SK-N-SH (cell line): Measurements from ENCODE around the gene LRP10. TPM values are rescaled to one million over a fixed set of nuclear protein-coding genes. Genes with fewer than 3 reads are reported as not detected.

Source experiments
- CTCF ChIA-PET: fragments of 300-600, 350-600 bp; formaldehyde crosslinking; extraction: SDS; loops from one replicate; lab custom pipeline; 2021; lab: Yijun Ruan, JAX
- POLR2A ChIA-PET: fragments of 350-600 bp; sonication (Branson Sonifier 250); formaldehyde crosslinking; extraction: SDS; loops from one replicate; lab custom pipeline; 2020; ENCODE audit warnings: antibody characterized with exemption, inconsistent platforms; lab: Yijun Ruan, JAX
- DNase-seq: peaks from one replicate; pipeline ENCODE4 v3.0.0; 2012
- H2AFZ ChIP-seq: fragments of 200-600 bp; sonication (generic); 2 replicates; pipeline ENCODE4 v1.8.1; 2016; ENCODE audit warnings: antibody characterized with exemption, mild to moderate bottlenecking, low read depth
- H3F3A ChIP-seq: fragments of 200-600 bp; sonication (generic); replicated peaks from 2 replicates; pipeline ENCODE3; 2016; ENCODE audit warnings: antibody characterized with exemption, mild to moderate bottlenecking; ENCODE audit not compliant: insufficient read depth
- H3K27ac ChIP-seq, 2 experiments: fragments of 200-500 bp in 1 of 2; fragments of 200-600 bp in 1 of 2; sonication (Bioruptor generic) in 1 of 2; sonication (generic), shearing (Covaris generic) in 1 of 2; 2 replicates each; pipeline versions ENCODE4 v1.5.1 to v1.6.1; 2014 to 2016; ENCODE audit warnings: low read depth in 2 of 2, inconsistent platforms in 1 of 2, low read length in 1 of 2, mild to moderate bottlenecking in 1 of 2, mixed read lengths in 1 of 2
- H3K27me3 ChIP-seq: fragments of 200-600 bp; sonication (generic), shearing (Covaris generic); 2 replicates; pipeline ENCODE4 v1.6.1; 2016; ENCODE audit warnings: mixed run types; ENCODE audit not compliant: insufficient read depth
- H3K36me3 ChIP-seq, 2 experiments: fragments of 200-500 bp in 1 of 2; fragments of 200-600 bp in 1 of 2; sonication (Bioruptor generic) in 1 of 2; sonication (generic) in 1 of 2; replicated peaks in 1 of 2; 2 replicates each; pipeline versions ENCODE3 to v1.5.1; 2014 to 2016; ENCODE audit warnings: low read length in 1 of 2, mild to moderate bottlenecking in 1 of 2; ENCODE audit not compliant: insufficient read depth in 2 of 2, control insufficient read depth in 1 of 2
- H3K4me1 ChIP-seq, 2 experiments: fragments of 200-500 bp in 1 of 2; fragments of 200-600 bp in 1 of 2; sonication (Bioruptor generic) in 1 of 2; sonication (generic), shearing (Covaris generic) in 1 of 2; 2 replicates each; pipeline versions ENCODE4 v1.5.1 to v1.6.1; 2014 to 2016; ENCODE audit warnings: low read depth in 1 of 2, low read length in 1 of 2, mixed run types in 1 of 2; ENCODE audit not compliant: insufficient read depth in 2 of 2, control insufficient read depth in 1 of 2
- H3K4me2 ChIP-seq: fragments of 200-600 bp; sonication (generic), shearing (Covaris generic); 2 replicates; pipeline ENCODE4 v1.6.1; 2017; ENCODE audit warnings: mixed run types
- H3K4me3 ChIP-seq, 2 experiments: fragments of 200-500 bp in 1 of 2; fragments of 200-600 bp in 1 of 2; sonication (Bioruptor generic) in 1 of 2; sonication (generic), shearing (Covaris generic) in 1 of 2; 2 replicates each; pipeline versions ENCODE4 v1.5.1 to v1.8.1; 2014 to 2016; ENCODE audit warnings: low read depth in 2 of 2, inconsistent platforms in 1 of 2, low read length in 1 of 2, mild to moderate bottlenecking in 1 of 2, mixed read lengths in 1 of 2, moderate library complexity in 1 of 2
- H3K79me2 ChIP-seq: fragments of 200-600 bp; sonication (generic); 2 replicates; pipeline ENCODE4 v1.8.1; 2017; ENCODE audit warnings: mild to moderate bottlenecking; ENCODE audit not compliant: insufficient read depth
- H3K9ac ChIP-seq: fragments of 200-600 bp; sonication (generic); 2 replicates; pipeline ENCODE4 v1.6.1; 2017; ENCODE audit warnings: mixed run types
- H3K9me2 ChIP-seq: fragments of 200-600 bp; sonication (generic); 2 replicates; pipeline ENCODE4 v1.6.1; 2017; ENCODE audit warnings: mixed run types
- H3K9me3 ChIP-seq: fragments of 200-600 bp; sonication (generic); 2 replicates; pipeline ENCODE4 v1.6.1; 2017; ENCODE audit warnings: mixed run types, mild to moderate bottlenecking, moderate library complexity
- H4K20me1 ChIP-seq: fragments of 200-600 bp; sonication (generic); 2 replicates; pipeline ENCODE4 v1.6.1; 2017; ENCODE audit warnings: mild to moderate bottlenecking, mixed run types; ENCODE audit not compliant: insufficient read depth
- CTCF ChIP-seq: fragments of 200-600 bp; sonication (generic); IDR thresholded peaks from 2 replicates; pipeline ENCODE4 v1.6.1; 2017; ENCODE audit warnings: antibody characterized with exemption, mild to moderate bottlenecking, moderate library complexity
- ELF1 ChIP-seq: IDR thresholded peaks from 2 replicates; pipeline ENCODE4 v1.4.0; 2012
- EZH2phosphoT487 ChIP-seq: fragments of 200-600 bp; sonication (generic); IDR thresholded peaks from 2 replicates; pipeline ENCODE4 v1.6.1; 2017; ENCODE audit warnings: low read depth, mixed run types, mild to moderate bottlenecking, antibody characterized with exemption, moderate library complexity, borderline replicate concordance
- FOSL2 ChIP-seq: IDR thresholded peaks from 2 replicates; pipeline ENCODE4 v1.4.0; 2012; ENCODE audit warnings: low read depth, mild to moderate bottlenecking, moderate library complexity, borderline replicate concordance
- FOXJ3 ChIP-seq: sonication (generic); formaldehyde crosslinking; IDR thresholded peaks from 2 replicates; pipeline ENCODE4 v1.5.1; 2020; ENCODE audit warnings: mild to moderate bottlenecking, missing genetic modification reagents
- FOXM1 ChIP-seq: IDR thresholded peaks from 2 replicates; pipeline ENCODE4 v1.4.0; 2012; ENCODE audit warnings: low read depth, mild to moderate bottlenecking
- GABPA ChIP-seq: IDR thresholded peaks from 2 replicates; pipeline ENCODE4 v1.4.0; 2012; ENCODE audit warnings: low read depth, mild to moderate bottlenecking
- JUND ChIP-seq: IDR thresholded peaks from 2 replicates; pipeline ENCODE4 v1.4.0; 2012
- MEF2A ChIP-seq: IDR thresholded peaks from 2 replicates; pipeline ENCODE4 v1.4.0; 2012; ENCODE audit warnings: low read depth, borderline replicate concordance
- NFIC ChIP-seq: IDR thresholded peaks from 2 replicates; pipeline ENCODE4 v1.4.0; 2012; ENCODE audit warnings: borderline replicate concordance
- PBX3 ChIP-seq: IDR thresholded peaks from 2 replicates; pipeline ENCODE4; 2012
- RCOR1 ChIP-seq: fragments of 150-350 bp; IDR thresholded peaks from 2 replicates; pipeline ENCODE4 v1.6.1; 2017; ENCODE audit warnings: antibody characterized with exemption, low read length
- RXRA ChIP-seq: IDR thresholded peaks from 2 replicates; pipeline ENCODE4 v1.4.0; 2012; ENCODE audit warnings: low read depth, mild to moderate bottlenecking, borderline replicate concordance
- TAF1 ChIP-seq: IDR thresholded peaks from 2 replicates; pipeline ENCODE4 v1.6.1; 2012; ENCODE audit warnings: low read depth, mild to moderate bottlenecking, low read length, moderate library complexity, borderline replicate concordance
- TCF12 ChIP-seq: IDR thresholded peaks from 2 replicates; pipeline ENCODE4 v1.4.0; 2012
- TEAD4 ChIP-seq: IDR thresholded peaks from 2 replicates; pipeline ENCODE4 v1.4.0; 2012; ENCODE audit warnings: mild to moderate bottlenecking, borderline replicate concordance; ENCODE audit not compliant: insufficient read depth
- YY1 ChIP-seq: IDR thresholded peaks from 2 replicates; pipeline ENCODE4 v1.4.0; 2012; ENCODE audit warnings: low read depth, mild to moderate bottlenecking
- WGBS: methylation state at CpG from one replicate; pipeline ENCODE4 v1.1.6; 2017; ENCODE audit warnings: low lambda C conversion rate; 5-methylcytosine and 5-hydroxymethylcytosine counted together
- polyA plus RNA-seq, 3 experiments: library from polyadenylated mRNA; depleted of rRNA; stranded (reverse); fragments of >200 nt; gene quantifications; 2 replicates each; pipeline ENCODE4 v1.2.3, GENCODE V29; 2012

Gene LRP10
- polyA plus RNA-seq, 1 of the 3 experiments (the other 2 are of a cell fraction): 117 TPM

GRCh38 chr14:22838631-22839041 lies 32.9 kb upstream of the LRP10 start:
- peak overlapping the region; percentile 76 for H3K4me2 ChIP-seq
- WGBS: 80% methylated on average over 3 of the region's 6 CpGs
- no peaks in the 10 kb centered on the region for H3K27me3 ChIP-seq
- H3K9me2 ChIP-seq: no peaks in the 10 kb centered on the region
- H3K9me3 ChIP-seq: no peaks in the 10 kb centered on the region
- no peaks in the 10 kb centered on the region for H4K20me1 ChIP-seq
- no peak overlapping the region for H3K27ac ChIP-seq
- peaks cover 9% of the 10 kb centered on the region for H3F3A ChIP-seq
- no peak for TF ChIP-seq FOXJ3 (CRISPR knock-in tag)
- TF ChIP-seq FOXM1: no peak
- TF ChIP-seq EZH2phosphoT487: no peak
- TF ChIP-seq RCOR1: no peak
- TF ChIP-seq TAF1: no peak
- no peak for TF ChIP-seq ELF1
- TF ChIP-seq JUND: no peak
- no peak for TF ChIP-seq RXRA
- no peak for TF ChIP-seq TCF12
- no peak for TF ChIP-seq NFIC
- no peak for TF ChIP-seq TEAD4
- no peak for TF ChIP-seq GABPA
- H3K4me1 ChIP-seq: peaks cover 0 to 10% of the 10 kb centered on the region in 2 experiments; a peak in 1 of 4 replicates
- ChIA-PET CTCF (interaction anchor here (0.8 to 6.2 kb wide), 4 partner anchors 10 to 282 kb away, joined by 3 to 59 read pairs (median 22); no protein-coding TSS in a partner anchor), POLR2A (interaction anchor here (1.7 to 2.6 kb wide), 2 partner anchors 8 to 10 kb away, joined by 6 to 12 read pairs; partner anchors contain the start of gene MRPL52)
- peaks cover 9 to 20% of the 10 kb centered on the region in 2 experiments for H3K36me3 ChIP-seq
- no peak for DNase-seq
- H2AFZ ChIP-seq: no peak overlapping the region
- peak overlapping the region; percentile 88; the same call in 1 of the 2 replicates for H3K9ac ChIP-seq
- H3K4me3 ChIP-seq: peak overlapping the region in 1 of 2 experiments; percentile 71; a peak in 2 of 4 replicates
- peaks cover 44% of the 10 kb centered on the region for H3K79me2 ChIP-seq

- WGBS: 94% methylated on average over 5 of the region's 6 CpGs
- Histone ChIP-seq H3K9me2 (no peaks in the 10 kb centered on the region), H3K4me2 (peak overlapping the region; percentile 76; the same call in 1 of the 2 replicates), H3K4me3 (peak overlapping the region in 1 of 2 experiments; percentile 6; a peak in 1 of 4 replicates), H3F3A (peaks cover 9% of the 10 kb centered on the region), H2AFZ (no peak overlapping the region), H3K79me2 (peaks cover 44% of the 10 kb centered on the region), H3K9ac (0 out of 2 replicates have a peak overlapping the region, but pooled peaks have one; percentile 88), H4K20me1 (no peaks in the 10 kb centered on the region), H3K4me1 (peaks cover 0 to 10% of the 10 kb centered on the region in 2 experiments; a peak in 1 of 4 replicates), H3K9me3 (no peaks in the 10 kb centered on the region), H3K27ac (no peak overlapping the region), H3K36me3 (peaks cover 2 to 14% of the 10 kb centered on the region in 2 experiments), H3K27me3 (no peaks in the 10 kb centered on the region)
- POLR2A ChIA-PET: interaction anchor here (1.0 to 2.6 kb wide), 3 partner anchors 9 to 10 kb away, joined by 3 to 12 read pairs (median 6); partner anchors contain the start of gene MRPL52
- TF ChIP-seq FOSL2: no peak
- no peak for TF ChIP-seq TAF1
- TF ChIP-seq CTCF: no peak
- no peak for TF ChIP-seq PBX3
- no peak for TF ChIP-seq ELF1
- TF ChIP-seq MEF2A: no peak
- no peak for TF ChIP-seq YY1
- CTCF ChIA-PET: interaction anchor here (0.8 to 6.2 kb wide), 4 partner anchors 10 to 283 kb away, joined by 3 to 59 read pairs (median 22); no protein-coding TSS in a partner anchor
- no peak for DNase-seq
These were observed 32.3 kb upstream of the LRP10 start for GRCh38 chr14:22839159-22839779.
